Osteoblast (primary cell): Measurements from ENCODE around the gene TAF6. TPM values are rescaled to one million over a fixed set of nuclear protein-coding genes. Genes with fewer than 3 reads are reported as not detected.
A peak's percentile ranks its signal among the peaks of the same experiment; 100 is the strongest.

Experiments
- DNase-seq: peaks from one replicate; pipeline ENCODE4 v3.0.0; 2011; ENCODE audit warnings: low spot score, mixed read lengths; ENCODE audit not compliant: insufficient read length; ENCODE audit errors: missing footprints
- H2AFZ ChIP-seq: 2 replicates; pipeline ENCODE4 v1.6.0; 2011; ENCODE audit warnings: mild to moderate bottlenecking, low read length
- H3K27ac ChIP-seq: 2 replicates; pipeline ENCODE4 v1.5.1; 2011; ENCODE audit warnings: mild to moderate bottlenecking, low read depth, low read length, moderate library complexity
- H3K27me3 ChIP-seq: 2 replicates; pipeline ENCODE4 v1.6.0; 2012; ENCODE audit warnings: mild to moderate bottlenecking, control low read depth, inconsistent platforms, low read length, moderate library complexity; ENCODE audit not compliant: insufficient read depth
- H3K36me3 ChIP-seq: 2 replicates; pipeline ENCODE4 v1.5.1; 2011; ENCODE audit warnings: mild to moderate bottlenecking, low read length, control low read depth, moderate library complexity; ENCODE audit not compliant: insufficient read depth
- H3K4me1 ChIP-seq: 2 replicates; pipeline ENCODE4 v1.5.1; 2011; ENCODE audit warnings: mild to moderate bottlenecking, low read length, control low read depth, moderate library complexity; ENCODE audit not compliant: insufficient read depth
- H3K4me2 ChIP-seq: 2 replicates; pipeline ENCODE4 v1.6.0; 2011; ENCODE audit warnings: mild to moderate bottlenecking, low read length; ENCODE audit not compliant: insufficient read depth
- H3K4me3 ChIP-seq: fragments of 200-600 bp; sonication (generic); 3 replicates; pipeline ENCODE4 v1.5.1; 2012; ENCODE audit warnings: mild to moderate bottlenecking, low read length, inconsistent platforms; ENCODE audit not compliant: insufficient read depth
- H3K79me2 ChIP-seq: 2 replicates; pipeline ENCODE4 v1.6.0; 2012; ENCODE audit warnings: mild to moderate bottlenecking, low read length, control low read depth, inconsistent platforms; ENCODE audit not compliant: insufficient read depth
- H3K9me3 ChIP-seq: 2 replicates; pipeline ENCODE4 v1.5.1; 2011; ENCODE audit warnings: low read depth, low read length, control low read depth
- H4K20me1 ChIP-seq: 2 replicates; pipeline ENCODE4 v1.6.0; 2012; ENCODE audit warnings: mild to moderate bottlenecking, low read length, control low read depth; ENCODE audit not compliant: insufficient read depth
- total RNA-seq: library from RNA; depleted of rRNA; stranded (reverse); fragments of >200 nt; gene quantifications from 2 replicates; pipeline ENCODE4 v1.2.3, GENCODE V29; 2012
- TF ChIP-seq, protein P1 (sequence below): IDR thresholded peaks from 2 replicates; pipeline ENCODE4 v1.5.1; 2011; ENCODE audit warnings: mild to moderate bottlenecking, low read depth, low read length, moderate library complexity; ENCODE audit errors: extremely low read depth

TAF6 gene
- total RNA-seq, 1 donor: 36.2 TPM

DNA sequence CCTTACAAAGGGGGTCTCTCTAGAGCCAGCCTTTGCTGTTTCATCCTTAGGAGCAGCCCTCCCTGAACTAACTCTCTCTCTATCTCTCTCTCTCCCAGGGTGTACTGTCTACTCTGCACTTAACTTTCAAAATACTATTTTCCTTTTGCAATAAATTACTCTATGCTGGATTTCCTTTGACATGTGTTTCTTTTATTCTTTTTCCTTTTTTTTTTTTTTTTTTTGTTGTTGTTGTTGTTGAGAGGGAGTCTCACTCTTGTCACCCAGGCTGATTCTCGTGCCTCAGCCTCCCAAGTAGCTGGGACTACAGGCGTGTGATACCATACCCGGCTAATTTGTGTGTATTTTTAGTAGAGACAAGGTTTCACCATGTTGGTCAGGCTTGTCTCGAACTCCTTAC is 36.2 kb downstream of the TAF6 start:
- Histone ChIP-seq H3K79me2 (peaks cover 36% of the 10 kb centered on the region), H3K4me2 (peak overlapping the region; percentile 71), H3K36me3 (peaks cover 15% of the 10 kb centered on the region), H3K27me3 (no peaks in the 10 kb centered on the region), H4K20me1 (peaks cover 19% of the 10 kb centered on the region), H3K4me1 (peaks cover 30% of the 10 kb centered on the region), H3K4me3 (no peak overlapping the region), H3K9me3 (no peaks in the 10 kb centered on the region), H2AFZ (no peak overlapping the region), H3K27ac (no peak overlapping the region)
- TF ChIP-seq, protein P1, sequence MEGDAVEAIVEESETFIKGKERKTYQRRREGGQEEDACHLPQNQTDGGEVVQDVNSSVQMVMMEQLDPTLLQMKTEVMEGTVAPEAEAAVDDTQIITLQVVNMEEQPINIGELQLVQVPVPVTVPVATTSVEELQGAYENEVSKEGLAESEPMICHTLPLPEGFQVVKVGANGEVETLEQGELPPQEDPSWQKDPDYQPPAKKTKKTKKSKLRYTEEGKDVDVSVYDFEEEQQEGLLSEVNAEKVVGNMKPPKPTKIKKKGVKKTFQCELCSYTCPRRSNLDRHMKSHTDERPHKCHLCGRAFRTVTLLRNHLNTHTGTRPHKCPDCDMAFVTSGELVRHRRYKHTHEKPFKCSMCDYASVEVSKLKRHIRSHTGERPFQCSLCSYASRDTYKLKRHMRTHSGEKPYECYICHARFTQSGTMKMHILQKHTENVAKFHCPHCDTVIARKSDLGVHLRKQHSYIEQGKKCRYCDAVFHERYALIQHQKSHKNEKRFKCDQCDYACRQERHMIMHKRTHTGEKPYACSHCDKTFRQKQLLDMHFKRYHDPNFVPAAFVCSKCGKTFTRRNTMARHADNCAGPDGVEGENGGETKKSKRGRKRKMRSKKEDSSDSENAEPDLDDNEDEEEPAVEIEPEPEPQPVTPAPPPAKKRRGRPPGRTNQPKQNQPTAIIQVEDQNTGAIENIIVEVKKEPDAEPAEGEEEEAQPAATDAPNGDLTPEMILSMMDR: no peak
- no peak for DNase-seq

DNA sequence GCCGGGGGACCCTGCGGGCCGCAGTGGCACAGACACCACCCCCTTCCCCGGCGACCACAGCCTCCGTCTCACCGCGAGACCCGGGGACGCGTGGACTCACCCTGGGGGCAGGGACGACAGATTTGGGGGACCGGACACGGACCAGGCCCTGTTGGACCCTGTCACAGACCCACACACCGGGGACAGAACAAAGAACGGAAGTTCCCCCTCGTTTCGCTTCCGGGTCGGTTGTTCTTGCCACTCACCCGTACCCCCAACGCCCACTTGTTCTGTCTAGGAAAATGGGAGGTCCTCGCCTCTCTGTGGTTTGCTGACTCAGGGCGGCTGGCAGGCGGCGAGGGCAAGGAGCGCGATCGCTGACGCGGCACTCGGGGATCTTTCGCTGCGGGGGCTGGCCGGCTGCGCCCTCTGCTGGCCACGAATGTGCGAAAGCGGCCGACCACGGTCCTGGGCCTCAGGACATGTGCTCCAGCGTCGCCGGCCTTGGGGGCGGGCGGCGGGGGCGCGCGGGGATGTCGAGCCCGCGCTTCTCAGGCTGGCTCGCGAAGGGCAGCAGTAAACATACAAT is 37.5 kb downstream of the TAF6 start, which contains the start of gene ZNF3:
Gene ZNF3 (minus strand): TSS at position 189 of the 568 bp plus-strand sequence. CDS start 4,366 bp downstream, outside the sequence.
- Histone ChIP-seq H3K36me3 (peaks cover 23% of the 10 kb centered on the region), H3K4me2 (peak within 1 kb of the TSS; percentile 100), H3K79me2 (peaks cover 48% of the 10 kb centered on the region), H2AFZ (peak within 1 kb of the TSS; percentile 73), H3K4me3 (peak within 1 kb of the TSS; percentile 84), H3K27me3 (no peaks in the 10 kb centered on the region), H4K20me1 (peaks cover 21% of the 10 kb centered on the region), H3K9me3 (no peaks in the 10 kb centered on the region), H3K27ac (peak within 1 kb of the TSS; percentile 82), H3K4me1 (peaks cover 18% of the 10 kb centered on the region)
- DNase-seq: peak; percentile 98
- TF ChIP-seq, protein P1: peak; percentile 74

DNA sequence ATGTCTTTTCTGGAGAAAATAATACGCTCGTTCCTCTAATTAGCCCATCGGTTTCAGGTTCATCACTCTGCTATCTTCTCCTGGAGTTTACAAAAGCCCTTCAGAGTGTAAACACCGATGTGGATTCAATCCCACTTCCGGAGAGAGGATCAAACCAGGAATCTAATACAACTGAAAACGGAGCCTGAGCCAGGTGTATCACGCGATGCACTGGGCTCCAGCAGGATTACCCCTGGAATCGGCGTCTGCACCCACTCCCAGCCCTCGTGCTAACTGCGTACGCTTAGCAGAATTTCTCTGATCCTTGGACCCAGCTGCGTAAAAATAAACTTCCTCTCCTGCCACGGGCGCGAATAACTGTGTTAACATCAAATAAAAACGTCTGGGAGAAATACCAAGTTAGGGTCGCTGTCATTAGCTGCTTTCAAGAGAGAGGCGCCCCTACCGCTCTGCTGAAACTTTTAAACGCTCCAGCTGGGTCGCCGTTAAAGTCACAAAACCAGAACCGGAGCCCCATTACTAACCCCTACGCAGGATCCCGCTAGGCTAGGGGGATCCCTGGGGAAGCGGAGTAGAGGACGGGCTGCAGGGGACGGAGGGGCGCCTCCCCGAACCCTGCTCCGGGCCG is 38.1 kb downstream of the TAF6 start:
- H3K27me3 ChIP-seq: no peaks in the 10 kb centered on the region
- peaks cover 21% of the 10 kb centered on the region for H4K20me1 ChIP-seq
- H3K4me3 ChIP-seq: peak overlapping the region; percentile 84
- H3K79me2 ChIP-seq: peaks cover 52% of the 10 kb centered on the region
- H3K4me1 ChIP-seq: peaks cover 17% of the 10 kb centered on the region
- H3K36me3 ChIP-seq: peaks cover 27% of the 10 kb centered on the region
- H3K4me2 ChIP-seq: peak overlapping the region; percentile 100
- H3K27ac ChIP-seq: peak overlapping the region; percentile 82
- DNase-seq: no peak
- H3K9me3 ChIP-seq: no peaks in the 10 kb centered on the region
- H2AFZ ChIP-seq: peak overlapping the region; percentile 73
- TF ChIP-seq, protein P1: no peak

DNA sequence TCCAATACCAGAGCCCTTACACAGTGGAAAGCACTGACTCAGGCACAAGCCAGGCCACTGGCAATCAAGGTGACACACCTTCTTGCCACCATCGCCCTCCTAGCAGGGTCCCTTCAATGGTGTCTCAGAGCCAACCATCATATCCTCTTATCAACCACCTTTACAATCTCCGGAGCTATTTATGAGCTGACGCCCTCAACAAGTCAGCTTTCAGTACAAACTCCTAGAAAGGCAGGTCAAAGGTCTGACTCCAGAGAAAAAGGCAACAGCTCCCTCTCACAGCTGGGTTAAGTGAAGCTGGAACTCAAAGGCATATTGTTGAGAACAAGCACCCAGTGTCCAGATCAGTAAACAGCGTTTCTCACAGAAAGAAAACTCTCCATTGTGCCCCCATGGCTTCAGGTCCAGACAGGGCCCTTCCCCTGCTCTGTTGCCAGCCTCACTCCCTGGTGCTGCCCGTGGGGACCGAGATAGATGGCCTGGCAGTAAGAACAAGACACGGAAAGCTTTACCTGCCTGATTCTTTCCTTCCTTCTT is 40.1 kb downstream of the TAF6 start:
- no peak overlapping the region for H3K4me3 ChIP-seq
- no peaks in the 10 kb centered on the region for H3K9me3 ChIP-seq
- no peaks in the 10 kb centered on the region for H3K27me3 ChIP-seq
- H3K27ac ChIP-seq: no peak overlapping the region
- DNase-seq: peak; percentile 17
- H3K79me2 ChIP-seq: peaks cover 65% of the 10 kb centered on the region
- H3K36me3 ChIP-seq: peaks cover 46% of the 10 kb centered on the region
- no peak overlapping the region for H2AFZ ChIP-seq
- H3K4me2 ChIP-seq: no peak overlapping the region
- TF ChIP-seq, protein P1: no peak
- H3K4me1 ChIP-seq: peaks cover 17% of the 10 kb centered on the region
- H4K20me1 ChIP-seq: peaks cover 21% of the 10 kb centered on the region
